Kasumi-1 (cell line): ENCODE measurements around the gene GBGT1.

ENCODE experiments used
- DNase-seq, 2 experiments: peaks; one replicate each; lab custom pipeline; 2025; lab: John Stamatoyannopoulos, UW

Gene GBGT1

DNA sequence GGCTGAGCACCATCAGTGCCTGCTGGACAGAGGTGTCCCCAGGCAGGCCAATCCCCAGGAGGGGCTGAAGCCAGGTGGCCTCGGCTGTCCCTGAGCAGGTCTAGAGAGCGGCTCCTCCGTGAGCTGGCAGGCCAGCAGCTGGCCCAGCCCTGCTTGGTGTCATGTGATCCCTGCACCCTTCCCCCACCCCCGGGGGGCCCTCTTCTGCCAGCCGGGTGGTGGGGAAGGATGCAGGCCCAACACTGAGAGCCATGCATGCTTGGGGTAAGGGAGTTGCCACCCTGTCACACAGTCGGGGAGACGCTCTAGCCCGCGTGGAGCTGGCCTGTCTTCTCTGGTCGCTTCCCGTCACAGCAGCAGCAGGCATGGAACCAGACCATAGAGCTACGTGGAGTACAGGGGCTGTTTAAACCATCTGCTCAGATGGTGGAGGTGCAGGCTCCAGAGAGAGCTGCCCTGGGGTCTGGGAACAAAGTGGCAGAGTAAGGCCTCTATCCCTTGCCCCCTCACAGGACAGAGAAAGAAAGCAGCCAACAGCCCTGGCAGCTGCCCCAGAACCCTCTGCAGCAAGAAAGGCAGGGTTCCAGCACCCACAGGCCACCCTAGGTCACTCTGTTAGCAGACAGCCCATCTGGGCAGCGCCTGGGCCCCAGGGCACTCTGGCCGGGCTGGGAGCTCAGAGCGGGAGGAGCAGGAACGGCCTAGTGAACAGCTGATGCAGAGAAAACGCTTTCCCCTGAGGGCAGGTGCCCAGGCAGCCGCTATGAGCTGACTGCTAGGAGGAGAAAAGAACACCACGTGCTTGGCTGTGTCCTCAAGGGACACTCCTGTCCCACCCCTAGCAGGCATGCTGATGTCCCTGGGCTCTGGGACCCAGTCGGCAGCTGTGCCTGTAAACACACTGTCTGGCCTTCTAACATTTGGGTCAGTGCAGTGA is 49.5 kb downstream of the GBGT1 start:
- DNase-seq: no peak

DNA sequence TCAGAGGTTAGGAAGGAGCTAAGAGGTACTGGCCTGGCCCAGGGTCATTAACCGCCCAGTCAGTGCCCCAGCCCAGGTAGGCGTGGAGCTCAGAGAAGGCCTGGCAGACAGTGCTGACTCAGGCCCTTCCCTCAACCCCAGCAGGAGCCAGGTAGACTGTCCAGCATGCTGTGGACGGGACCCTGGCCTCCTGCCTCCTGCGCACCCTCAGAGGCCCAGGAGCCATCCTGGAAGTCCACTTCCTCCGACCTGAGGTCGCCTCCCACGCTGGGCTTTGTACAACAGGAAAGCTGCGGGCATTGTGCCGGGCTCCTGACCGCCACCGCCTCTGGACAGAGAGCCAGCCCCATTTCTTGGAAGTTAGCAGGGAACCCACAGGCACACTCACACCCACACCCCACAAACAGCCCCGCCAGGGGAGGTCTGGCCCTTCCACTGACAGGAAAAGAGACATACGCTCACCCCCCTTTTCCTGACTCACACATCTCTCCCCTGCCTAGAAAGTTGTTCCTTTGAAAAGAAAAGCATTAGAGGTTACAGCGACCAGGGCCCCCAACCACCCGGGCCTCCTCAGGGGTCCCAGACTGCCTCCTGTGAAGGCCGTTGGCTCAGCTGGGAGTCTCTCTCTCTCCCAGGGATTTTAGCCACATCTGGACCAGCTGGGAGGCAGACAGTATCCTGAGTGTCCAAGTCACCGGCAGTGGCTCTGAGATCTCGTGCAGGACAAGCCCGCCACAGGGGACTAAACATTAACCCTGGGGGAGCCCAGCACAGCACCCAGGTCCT is 50.4 kb downstream of the GBGT1 start:
- DNase-seq: no peak

DNA sequence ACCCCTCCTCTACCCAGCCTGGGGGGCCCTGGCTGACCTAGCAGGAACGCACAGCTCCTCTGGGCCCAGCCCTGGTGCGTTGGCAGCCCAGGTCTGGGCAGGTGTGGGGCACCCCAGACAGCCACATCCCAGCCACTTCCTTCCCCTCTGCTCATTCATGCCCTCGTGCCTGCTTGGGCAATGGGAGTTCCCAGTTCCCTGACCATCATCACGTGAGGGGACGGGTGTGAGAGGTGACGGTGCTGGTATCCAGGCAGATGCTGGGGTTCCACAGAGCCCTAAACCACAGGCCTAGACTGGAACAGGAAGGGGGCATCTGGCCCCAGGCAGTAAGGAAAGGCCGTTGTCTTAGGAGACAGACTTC is 51.1 kb downstream of the GBGT1 start:
- DNase-seq: peak; percentile 75 to 83

DNA sequence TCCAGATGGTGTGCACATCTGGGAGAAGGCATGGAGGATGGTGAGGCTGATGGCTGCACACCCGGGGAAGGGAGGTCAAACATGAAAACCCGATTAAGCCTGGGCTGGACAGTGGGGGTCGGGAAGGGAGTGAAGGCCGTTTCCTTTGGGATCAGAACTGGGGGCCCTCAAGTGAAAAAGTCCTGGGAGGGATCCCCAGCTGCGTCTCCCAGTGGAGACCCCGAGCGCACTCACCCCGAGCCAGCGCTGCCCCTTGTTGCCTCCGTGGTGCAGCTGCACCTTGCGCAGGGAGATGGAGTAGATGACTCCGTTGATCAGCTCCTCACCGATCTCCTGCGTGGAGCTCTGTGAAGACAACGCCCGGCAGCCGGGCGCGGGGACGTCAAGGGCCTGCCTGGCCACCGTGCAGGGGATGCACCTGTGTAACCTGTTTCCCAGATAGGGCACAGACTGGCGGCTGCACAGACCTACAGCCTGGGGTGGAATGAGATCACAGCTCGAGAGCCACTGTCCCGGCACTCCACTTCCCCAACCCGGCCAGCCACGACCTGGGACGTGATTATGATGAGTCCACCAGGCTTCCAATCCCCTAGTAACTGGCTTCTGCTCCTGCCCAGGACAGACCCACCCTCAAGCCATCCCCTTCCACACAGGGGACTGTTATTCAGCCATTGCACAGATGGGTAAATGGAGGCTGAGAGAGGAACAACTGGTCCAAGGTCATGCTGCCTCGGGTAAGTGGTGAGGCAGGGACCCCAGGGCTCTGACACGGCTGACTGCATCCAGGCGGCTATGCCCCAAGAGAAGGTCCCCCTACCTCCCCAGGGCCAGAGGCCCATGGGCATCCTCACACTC is 51.7 kb downstream of the GBGT1 start:
- no peak for DNase-seq

DNA sequence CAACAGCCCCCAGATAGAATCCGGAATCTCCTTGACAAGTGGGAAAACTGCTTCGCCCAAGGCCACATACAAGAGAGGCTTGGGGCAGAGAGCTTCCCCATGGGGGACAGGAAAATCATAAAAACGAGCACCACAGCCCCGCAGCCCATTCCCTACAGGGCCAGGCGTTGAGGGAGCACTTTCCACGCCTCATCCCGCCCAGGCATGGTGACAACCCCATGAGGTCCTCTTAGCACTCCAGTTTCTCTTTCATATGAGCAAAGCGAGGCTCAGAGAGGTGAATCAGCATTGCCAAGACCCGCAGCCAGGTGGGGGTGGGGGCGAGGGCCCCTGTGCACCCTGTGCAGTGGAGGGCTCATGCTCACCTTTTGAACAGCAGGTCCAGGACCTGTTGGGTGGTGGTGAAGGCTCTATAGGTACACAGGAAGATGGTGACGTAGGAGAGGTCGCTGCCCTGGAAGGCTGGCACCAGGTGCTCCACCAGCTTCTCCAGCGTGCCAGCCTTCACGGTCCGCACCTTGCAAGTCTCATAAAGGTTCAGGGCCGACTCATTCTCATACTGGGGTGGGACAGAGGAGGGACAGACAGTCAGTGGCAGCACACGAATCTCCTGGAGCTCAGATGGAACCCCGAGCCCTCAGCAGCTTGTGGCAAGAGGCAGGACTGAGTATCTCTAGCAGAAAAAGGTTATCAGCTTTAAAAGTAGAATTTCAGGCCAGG is 53.6 kb downstream of the GBGT1 start:
- no peak for DNase-seq

DNA sequence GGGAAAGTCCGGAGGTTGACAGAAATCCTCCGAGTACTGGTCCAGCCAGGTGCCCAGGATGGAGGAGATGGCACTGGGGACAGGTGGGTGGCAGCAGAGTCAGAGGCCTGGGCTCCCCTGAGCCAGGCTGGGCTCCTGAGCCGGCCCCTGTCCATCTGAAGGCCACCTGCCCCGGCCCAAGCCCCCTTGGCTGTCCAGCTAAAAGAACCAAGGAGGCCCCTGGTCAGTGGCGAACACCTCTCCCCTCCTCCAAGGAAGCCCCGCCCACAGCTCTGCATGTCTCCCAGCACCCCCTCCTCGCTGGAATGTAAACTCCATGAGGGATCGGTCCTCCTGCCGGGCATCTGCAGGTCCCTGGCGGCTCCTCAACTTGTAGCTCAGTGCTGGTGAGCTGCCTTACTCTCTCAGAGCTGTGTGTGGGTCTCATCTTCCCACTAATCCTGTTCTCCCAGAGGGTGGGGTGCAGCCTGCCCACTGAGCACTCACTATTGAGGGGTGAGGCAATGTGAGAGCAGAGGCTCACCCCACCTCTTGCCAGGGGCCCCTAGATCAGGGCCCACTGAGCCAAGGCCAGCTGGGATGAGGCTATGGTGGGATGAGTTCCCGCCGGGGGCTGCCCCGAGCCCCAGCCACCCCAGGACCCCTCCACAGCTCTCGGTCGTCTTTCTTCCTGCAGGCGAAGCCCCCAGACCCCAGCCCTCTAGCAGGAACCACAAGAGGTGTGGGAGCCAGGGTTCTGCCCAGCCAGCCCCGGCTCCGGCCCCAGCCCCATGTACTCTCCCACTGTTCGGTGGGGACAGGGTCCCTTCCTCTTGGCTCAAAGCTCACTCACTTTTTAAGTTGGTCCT is 54.7 kb downstream of the GBGT1 start:
- no peak for DNase-seq

DNA sequence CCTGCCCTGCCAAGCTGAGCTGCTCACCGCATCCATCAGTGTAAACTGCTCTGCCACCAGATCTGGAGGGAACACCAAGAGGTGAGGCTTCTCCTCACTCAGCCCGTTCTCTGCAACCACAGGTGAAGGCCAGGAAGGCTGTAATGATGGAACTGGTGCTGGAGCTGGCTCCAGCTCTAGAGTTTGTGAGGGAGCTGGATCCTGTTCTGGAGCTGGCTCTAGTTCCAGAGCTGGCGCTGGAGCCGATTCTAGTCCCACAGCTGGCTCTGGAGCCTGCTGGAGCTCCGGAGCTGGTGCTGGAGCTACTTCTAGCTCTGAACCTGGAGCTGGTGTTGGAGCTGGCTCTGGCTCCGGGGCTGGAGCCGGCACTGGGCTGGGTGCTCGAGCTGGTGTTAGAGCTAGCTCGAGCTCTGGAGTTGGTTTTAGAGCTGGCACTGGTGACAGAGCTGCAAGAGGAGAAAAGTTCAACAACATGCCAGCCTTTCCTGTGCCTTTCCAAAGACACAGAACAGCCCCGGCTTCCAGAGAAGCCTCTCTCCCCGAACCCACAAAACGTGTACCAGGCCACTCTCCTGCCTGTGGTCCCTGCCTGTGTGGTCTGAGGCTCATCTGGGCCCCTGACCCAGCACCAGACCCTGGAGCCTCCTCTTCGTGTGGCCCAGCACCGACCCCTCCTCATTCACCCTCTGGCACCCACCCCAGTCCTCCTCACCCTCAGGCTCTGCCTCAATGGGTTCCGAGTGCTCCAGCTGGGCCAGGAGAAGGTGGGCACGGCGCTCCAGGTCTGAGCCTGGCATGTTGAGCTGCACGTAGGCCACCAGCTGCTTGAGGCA is 55.5 kb downstream of the GBGT1 start:
- no peak for DNase-seq

DNA sequence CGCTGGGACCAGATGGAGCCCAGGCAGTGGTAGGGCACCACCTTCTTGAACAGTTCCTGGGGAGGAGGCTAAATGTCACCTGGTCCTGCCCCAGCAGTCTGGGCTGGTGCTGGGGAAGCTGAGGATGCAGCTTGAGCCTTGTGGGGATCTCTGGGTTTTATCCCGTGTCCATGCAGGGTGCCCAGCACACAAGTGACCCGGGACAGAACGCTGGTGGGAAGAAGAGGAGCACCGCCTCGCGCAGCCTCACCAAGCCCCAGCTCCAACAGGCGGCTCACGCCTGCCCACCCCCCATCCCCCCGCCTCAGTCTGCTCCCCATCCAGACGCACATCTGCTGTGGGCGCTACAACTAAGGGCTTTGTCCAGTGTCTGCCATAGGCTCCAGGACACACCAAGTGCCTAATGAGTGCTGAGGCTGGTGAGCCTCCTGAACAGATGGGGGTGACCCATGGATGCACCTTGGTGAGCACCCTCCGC is 56.4 kb downstream of the GBGT1 start:
- DNase-seq: no peak

DNA sequence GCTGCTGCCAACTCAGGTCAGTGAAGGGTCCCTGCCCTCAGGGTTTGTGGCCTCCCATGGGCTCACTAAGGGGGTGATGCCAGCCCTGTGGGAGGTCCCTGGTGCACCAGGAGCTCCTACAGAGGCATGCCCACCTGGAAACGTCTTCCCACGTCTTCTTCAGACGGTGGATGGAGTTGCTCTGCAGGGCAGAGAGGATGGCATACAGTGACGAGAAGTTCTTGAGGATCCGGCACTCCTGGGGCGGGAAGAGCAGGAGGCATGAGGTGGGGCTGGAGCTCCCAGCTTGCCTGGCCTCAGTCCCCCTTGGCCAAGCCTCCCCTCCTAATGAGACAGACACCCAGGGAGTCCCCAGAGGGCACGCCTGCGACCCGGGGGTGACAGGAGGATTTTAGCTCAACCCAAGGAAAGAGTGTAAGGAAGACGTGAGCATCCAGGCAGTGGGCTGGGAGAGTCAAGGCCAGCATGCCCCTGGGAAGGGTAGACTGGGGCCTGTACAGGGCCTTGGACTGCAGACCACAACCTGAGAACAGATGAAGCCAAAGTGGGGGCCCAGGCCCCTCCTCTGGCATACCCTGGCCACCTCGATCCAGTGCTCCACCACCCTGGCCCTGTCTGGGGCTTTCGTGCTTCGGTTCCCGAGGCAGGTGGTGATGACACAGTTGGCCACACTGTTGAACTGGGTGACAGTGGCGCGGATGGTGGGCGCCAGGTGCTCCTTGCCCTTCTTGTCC is 57.0 kb downstream of the GBGT1 start:
- DNase-seq: no peak

DNA sequence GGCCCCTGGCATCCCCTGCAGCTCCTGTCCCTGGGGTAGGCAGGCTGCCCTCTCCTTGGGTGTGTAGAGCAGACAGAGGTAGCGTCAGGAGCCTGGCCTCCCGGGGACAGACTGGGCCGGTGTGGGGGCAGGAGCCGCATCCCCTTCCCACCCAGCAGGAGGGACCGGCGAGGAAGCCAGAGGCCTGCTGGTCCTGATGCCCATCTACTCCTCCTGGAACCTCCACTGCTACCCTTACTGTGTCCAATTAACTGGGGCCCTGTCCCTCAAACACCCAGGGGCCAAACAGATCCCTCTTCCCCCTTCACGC is 58.3 kb downstream of the GBGT1 start:
- DNase-seq: no peak

DNA sequence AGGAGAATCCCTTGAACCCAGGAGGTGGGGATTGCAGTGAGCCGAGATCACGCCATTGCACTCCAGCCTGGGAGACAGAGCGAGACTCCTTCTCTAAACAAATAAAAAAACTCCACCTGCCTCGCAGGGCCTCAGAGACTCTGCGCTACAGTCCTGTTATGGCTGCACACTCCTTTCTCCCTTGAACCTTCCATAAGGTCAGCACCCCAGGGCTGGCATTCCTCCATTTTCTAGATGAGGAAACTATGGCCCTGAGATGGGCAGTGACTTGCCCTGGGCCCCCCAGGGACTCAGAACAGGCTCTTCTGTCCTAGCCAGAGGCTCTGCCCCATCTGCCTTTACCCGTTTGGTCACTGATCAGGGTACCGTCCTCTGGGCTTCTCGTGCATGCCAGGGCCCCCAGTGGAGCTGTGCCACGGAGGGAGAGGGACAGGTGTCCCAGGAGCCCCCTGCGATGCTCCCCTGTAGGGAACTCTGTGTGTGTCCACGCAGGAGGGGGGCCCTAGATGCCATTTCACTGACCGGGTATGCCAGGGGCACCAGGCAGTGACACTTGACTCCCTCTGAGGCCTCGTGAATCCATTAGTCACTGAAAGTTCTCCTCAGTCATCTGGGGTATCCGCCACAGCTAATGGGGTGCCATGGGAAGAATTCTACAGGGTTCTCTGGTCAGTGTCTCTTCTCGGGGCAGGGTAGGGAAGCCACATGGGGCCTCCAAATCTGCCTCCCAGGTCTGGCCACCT is 58.8 kb downstream of the GBGT1 start:
- DNase-seq: no peak

DNA sequence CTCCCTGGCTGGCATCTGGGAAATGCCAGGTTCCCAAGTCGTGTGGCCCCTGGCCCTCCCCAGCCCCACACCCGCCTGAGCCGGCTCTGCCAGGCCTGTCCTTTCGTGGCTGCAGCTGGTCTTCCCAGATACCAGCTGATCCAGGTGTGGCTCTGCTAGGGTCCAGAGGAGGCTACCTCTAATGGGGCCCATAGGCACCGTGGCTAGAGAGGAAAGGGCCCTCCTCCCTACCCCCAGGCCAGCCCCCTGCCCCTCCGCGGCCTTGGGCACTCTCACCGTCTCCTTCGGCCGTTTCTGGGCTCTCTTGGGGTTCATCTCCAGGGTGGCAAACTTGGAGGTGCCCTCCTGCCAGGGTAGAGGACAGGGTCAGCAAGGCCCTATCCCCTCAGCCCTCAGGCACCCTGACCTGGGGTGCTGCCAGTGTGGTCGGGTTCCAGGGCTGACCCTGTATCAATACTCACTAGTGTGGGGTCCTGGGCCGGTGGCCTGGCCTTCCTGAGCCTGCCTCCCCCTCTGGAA is 59.7 kb downstream of the GBGT1 start:
- DNase-seq: no peak

DNA sequence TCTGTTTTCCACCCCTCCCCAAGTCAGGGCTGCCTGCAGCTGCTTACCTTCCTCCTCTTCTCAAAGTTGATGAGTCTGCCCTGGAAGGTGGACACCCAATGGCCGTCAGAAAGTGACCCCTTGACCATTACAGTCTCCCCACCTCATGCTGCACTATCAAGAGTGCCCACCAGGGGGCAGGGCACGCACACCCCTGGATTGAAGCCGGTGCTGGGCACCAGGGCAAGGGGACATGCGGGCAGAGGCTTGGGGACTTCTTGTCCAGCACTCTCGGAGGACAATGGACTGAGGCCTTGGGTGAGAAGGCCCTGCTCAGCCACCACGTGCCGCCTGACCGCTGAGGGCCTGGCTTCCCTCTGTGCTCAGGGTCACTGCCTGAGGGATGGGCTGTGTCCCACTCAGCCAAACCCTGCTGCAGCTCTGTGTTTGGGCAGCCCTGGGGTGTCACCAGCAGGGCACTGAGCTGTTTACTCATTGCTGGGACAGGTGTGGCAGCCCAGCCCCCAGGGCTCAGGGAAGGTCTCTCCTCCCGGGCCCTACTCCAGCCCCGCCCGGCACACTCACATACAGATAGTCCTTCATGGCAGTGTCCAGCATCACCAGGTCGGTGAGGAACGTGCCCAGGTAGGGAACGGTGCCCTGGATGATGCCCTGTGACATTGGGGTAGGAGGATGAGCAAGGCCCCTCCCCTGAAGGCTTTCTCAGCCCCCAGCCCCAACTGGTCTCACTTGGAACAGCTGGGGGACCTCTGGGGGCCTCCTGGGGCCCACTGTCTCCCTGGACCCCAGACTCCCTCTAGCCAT is 60.3 kb downstream of the GBGT1 start:
- no peak for DNase-seq
